PC-9 (cell line): ENCODE data around the gene IQGAP3. TPM values are rescaled to one million over a fixed set of nuclear protein-coding genes. Genes with fewer than 3 reads are reported as not detected.

Experiments used
- BruUV-seq: library from RNA; stranded (reverse); fragments of 400-500 nt; replicated peaks from 2 replicates; lab custom pipeline; 2021; lab: Mats Ljungman, UMichigan
- CTCF ChIA-PET: fragments of 300-600 bp; sonication (Branson Sonifier 250); formaldehyde crosslinking; loops from one replicate; lab custom pipeline; 2022; ENCODE audit warnings: antibody characterized with exemption; lab: Charles Lee
- POLR2A ChIA-PET: fragments of 300-600 bp; sonication (Branson Sonifier 250); formaldehyde crosslinking; loops from one replicate; lab custom pipeline; 2022; ENCODE audit warnings: antibody characterized with exemption; ENCODE audit not compliant: unreplicated experiment; lab: Charles Lee
- DNase-seq, 2 experiments: peaks; one replicate each; pipeline versions ENCODE4 v3.0.0 to v3.0.0-alpha.2; 2015 to 2022; ENCODE audit warnings: mixed read lengths in 1 of 2
- H2AFZ ChIP-seq: fragments of 200-600 bp; sonication (generic); 2 replicates; pipeline ENCODE4 v1.8.1; 2017; ENCODE audit warnings: antibody characterized with exemption
- H3F3A ChIP-seq: fragments of 200-600 bp; sonication (generic); 2 replicates; pipeline ENCODE4 v1.8.1; 2017; ENCODE audit warnings: antibody characterized with exemption, mild to moderate bottlenecking, low read depth; ENCODE audit not compliant: insufficient read depth
- H3K27ac ChIP-seq: fragments of 200-600 bp; sonication (generic); 2 replicates; pipeline ENCODE4 v1.6.1; 2016; ENCODE audit warnings: mixed run types
- H3K27me3 ChIP-seq: fragments of 200-600 bp; sonication (generic); 2 replicates; pipeline ENCODE4 v1.6.1; 2016; ENCODE audit warnings: low read depth, mixed run types; ENCODE audit not compliant: insufficient read depth
- H3K36me3 ChIP-seq: fragments of 200-600 bp; sonication (generic); 2 replicates; pipeline ENCODE4 v1.6.1; 2016; ENCODE audit warnings: low read depth, mixed run types
- H3K4me1 ChIP-seq: fragments of 200-600 bp; sonication (generic); replicated peaks from 2 replicates; pipeline ENCODE4 v1.6.1; 2016; ENCODE audit warnings: mixed run types; ENCODE audit not compliant: insufficient read depth
- H3K4me2 ChIP-seq: fragments of 200-600 bp; sonication (generic); 2 replicates; pipeline ENCODE4 v1.6.1; 2017; ENCODE audit warnings: mixed run types
- H3K4me3 ChIP-seq: fragments of 200-600 bp; sonication (generic); 2 replicates; pipeline ENCODE4 v1.6.1; 2016; ENCODE audit warnings: mixed run types
- H3K79me2 ChIP-seq: fragments of 200-600 bp; sonication (generic); 2 replicates; pipeline ENCODE4 v1.6.1; 2017; ENCODE audit warnings: low read depth, mixed run types
- H3K9me2 ChIP-seq: fragments of 200-600 bp; sonication (generic); 2 replicates; pipeline ENCODE4 v1.8.1; 2017; ENCODE audit warnings: mild to moderate bottlenecking; ENCODE audit not compliant: insufficient read depth
- H3K9me3 ChIP-seq: fragments of 200-600 bp; sonication (generic); 2 replicates; pipeline ENCODE4 v1.8.1; 2016; ENCODE audit warnings: low read depth; ENCODE audit not compliant: insufficient read depth
- H4K20me1 ChIP-seq: fragments of 200-600 bp; sonication (generic); 2 replicates; pipeline ENCODE4 v1.8.1; 2017; ENCODE audit not compliant: insufficient read depth
- EZH2 ChIP-seq: fragments of 200-600 bp; sonication (generic); IDR thresholded peaks from 2 replicates; pipeline ENCODE4 v1.8.0; 2017; ENCODE audit warnings: antibody characterized with exemption, low read depth
- intact Hi-C: fragments of 100-400 bp; cut with micrococcal nuclease; formaldehyde crosslinking; loops from one replicate; pipeline ENCODE4 v1.10.0; 2022; ENCODE audit not compliant: unreplicated experiment
- total RNA-seq: library from RNA; stranded (reverse); gene quantifications from 2 replicates; pipeline ENCODE4 v1.2.3, GENCODE V29; 2021
- TF ChIP-seq, protein P1 (sequence below): fragments of 200-600 bp; sonication (generic); conservative IDR thresholded peaks from 2 replicates; pipeline ENCODE4 v1.6.1; 2017; ENCODE audit warnings: mixed run types, antibody characterized with exemption, mild to moderate bottlenecking, moderate library complexity

Gene IQGAP3
- total RNA-seq, 1 experiment from 2014 or later, result 63.1 TPM

DNA sequence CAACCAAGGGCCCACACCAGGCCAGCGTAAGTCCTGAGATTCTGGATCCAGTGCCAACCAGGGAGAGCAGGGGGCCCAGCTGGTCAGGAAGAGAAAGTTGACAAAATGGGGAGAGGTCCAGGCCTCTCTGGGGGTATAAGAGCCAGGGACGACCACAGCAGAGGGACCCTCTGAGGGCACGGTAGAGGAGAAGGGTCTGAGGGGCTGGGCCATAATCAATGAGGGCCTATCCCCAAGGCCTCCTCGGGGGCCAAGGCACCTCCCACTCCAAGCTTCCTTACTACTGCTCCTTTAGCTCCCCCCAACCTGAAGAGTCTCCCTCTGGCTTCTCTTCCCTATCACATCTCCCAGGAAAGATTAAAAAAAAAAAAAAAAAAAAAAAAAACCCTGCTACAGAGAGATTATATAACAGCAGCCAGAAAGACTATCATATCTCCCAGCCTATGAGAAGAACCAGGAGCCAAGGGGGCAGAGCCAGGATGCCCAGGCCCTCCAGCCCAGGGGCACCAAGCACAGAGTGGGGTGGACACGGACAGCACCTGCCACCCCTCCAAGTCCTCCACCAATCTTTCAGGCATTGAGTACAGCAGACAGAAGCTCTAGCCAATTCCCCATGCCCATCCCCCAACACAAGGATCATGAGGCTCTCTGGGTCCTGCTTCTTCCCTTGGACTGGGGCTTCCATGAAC is 74.5 kb downstream of the IQGAP3 start:
- no TSS peak for BruUV-seq
- TF ChIP-seq EZH2, result no peak
- TF ChIP-seq, protein P1, sequence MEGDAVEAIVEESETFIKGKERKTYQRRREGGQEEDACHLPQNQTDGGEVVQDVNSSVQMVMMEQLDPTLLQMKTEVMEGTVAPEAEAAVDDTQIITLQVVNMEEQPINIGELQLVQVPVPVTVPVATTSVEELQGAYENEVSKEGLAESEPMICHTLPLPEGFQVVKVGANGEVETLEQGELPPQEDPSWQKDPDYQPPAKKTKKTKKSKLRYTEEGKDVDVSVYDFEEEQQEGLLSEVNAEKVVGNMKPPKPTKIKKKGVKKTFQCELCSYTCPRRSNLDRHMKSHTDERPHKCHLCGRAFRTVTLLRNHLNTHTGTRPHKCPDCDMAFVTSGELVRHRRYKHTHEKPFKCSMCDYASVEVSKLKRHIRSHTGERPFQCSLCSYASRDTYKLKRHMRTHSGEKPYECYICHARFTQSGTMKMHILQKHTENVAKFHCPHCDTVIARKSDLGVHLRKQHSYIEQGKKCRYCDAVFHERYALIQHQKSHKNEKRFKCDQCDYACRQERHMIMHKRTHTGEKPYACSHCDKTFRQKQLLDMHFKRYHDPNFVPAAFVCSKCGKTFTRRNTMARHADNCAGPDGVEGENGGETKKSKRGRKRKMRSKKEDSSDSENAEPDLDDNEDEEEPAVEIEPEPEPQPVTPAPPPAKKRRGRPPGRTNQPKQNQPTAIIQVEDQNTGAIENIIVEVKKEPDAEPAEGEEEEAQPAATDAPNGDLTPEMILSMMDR, result no peak
- Histone ChIP-seq H3K36me3 (no peaks in the 10 kb centered on the region), H3K9me2 (no peaks in the 10 kb centered on the region), H3F3A (peaks cover 20% of the 10 kb centered on the region; the same call in 1 of the 2 replicates), H2AFZ (no peak overlapping the region), H3K4me2 (peak overlapping the region; percentile 98), H3K4me1 (peaks cover 29% of the 10 kb centered on the region), H3K79me2 (peaks cover 78% of the 10 kb centered on the region), H3K27ac (no peak overlapping the region), H3K4me3 (peak overlapping the region; percentile 100; the same call in 1 of the 2 replicates), H3K27me3 (no peaks in the 10 kb centered on the region), H4K20me1 (peaks cover 70% of the 10 kb centered on the region), H3K9me3 (no peaks in the 10 kb centered on the region)
- intact Hi-C loops, result loop anchor here (1.0 kb wide), 1 partner anchor 10 kb away; no protein-coding TSS in a partner anchor
- CTCF ChIA-PET, result interaction anchor here (0.8 to 1.0 kb wide), 3 partner anchors 40 to 78 kb away, joined by 3 to 6 read pairs (median 3); no protein-coding TSS in a partner anchor
- POLR2A ChIA-PET, result interaction anchor here (0.6 kb wide), 1 partner anchor 27 kb away, joined by 3 read pairs; no protein-coding TSS in a partner anchor
- DNase-seq, result no peak

DNA sequence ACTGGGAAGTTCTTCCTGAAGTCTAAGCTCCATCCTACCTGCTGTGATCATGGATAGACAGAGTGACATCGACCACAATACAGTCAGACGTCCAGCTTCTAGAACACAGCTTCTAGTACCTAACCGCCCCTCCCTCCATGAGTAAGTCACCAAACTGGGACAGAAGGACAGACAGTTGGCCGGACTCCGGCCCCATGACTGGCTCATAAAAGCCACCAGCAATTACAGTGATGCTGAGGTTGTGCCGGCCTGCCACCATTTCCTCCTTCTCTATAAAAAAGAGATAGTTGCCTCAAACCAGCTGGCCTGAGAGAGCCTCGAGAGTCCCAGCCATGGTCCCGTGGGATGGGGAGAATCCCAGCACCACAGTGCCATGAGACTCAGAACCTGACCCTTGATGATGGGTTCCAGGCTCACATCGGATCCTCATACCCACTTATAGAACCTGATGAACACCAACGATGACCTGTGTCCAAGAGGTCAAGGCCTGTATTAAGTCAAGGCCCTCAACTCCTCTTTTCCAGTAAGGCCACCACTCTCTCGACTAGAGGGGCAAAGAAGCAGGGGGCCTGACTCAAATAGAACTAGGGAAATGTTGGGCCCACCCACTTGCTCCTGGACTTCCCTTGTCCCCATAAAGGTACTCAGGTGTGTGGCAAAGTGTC is 75.2 kb downstream of the IQGAP3 start:
- TF ChIP-seq, protein P1, result no peak
- TF ChIP-seq EZH2, result no peak
- no TSS peak for BruUV-seq
- no peaks in the 10 kb centered on the region for H3K9me2 ChIP-seq
- CTCF ChIA-PET, result no interaction called here
- H3K4me1 ChIP-seq, result peaks cover 22% of the 10 kb centered on the region
- H3K27ac ChIP-seq, result no peak overlapping the region
- POLR2A ChIA-PET, result no interaction called here
- peak in 1 of 2 experiments; percentile 21 for DNase-seq
- no peaks in the 10 kb centered on the region for H3K27me3 ChIP-seq
- H3K36me3 ChIP-seq, result no peaks in the 10 kb centered on the region
- peaks cover 82% of the 10 kb centered on the region for H3K79me2 ChIP-seq
- no peak overlapping the region for H2AFZ ChIP-seq
- intact Hi-C loops, result no loop called here
- no peaks in the 10 kb centered on the region for H3K9me3 ChIP-seq
- H3K4me3 ChIP-seq, result no peak overlapping the region
- H3F3A ChIP-seq, result peaks cover 15% of the 10 kb centered on the region; the same call in 1 of the 2 replicates
- peaks cover 77% of the 10 kb centered on the region for H4K20me1 ChIP-seq
- H3K4me2 ChIP-seq, result no peak overlapping the region

DNA sequence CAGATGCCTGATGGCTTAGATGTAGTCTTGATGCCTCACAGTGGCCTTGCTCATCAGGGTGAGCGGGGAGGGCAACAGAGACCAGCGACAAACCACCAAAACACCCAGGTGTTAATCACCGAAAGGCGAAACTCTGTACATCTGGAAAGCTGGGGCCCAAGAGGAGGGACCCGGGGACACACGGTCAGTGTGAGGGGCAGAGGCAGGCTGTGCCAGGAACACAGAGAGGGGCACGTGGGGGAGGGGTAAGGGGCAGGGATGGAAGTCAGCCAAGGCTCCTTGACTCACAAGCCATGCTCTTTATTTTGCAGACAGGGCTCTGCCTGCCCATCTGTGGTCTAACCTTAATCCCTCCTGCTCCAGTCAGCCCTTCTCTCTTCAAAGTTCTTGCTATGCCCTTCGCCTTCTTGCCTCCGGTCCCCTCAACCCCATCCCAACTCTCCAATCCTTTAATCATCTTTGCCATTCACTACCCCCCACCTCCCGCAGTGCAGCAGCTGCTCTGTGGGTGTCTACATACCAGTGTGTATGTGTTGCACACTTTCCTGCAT is 76.1 kb downstream of the IQGAP3 start:
- TF ChIP-seq EZH2, result no peak
- TF ChIP-seq, protein P1, result no peak
- Histone ChIP-seq H2AFZ (no peak overlapping the region), H3K27ac (no peak overlapping the region), H3K4me2 (no peak overlapping the region), H3K9me2 (no peaks in the 10 kb centered on the region), H3F3A (peaks cover 8% of the 10 kb centered on the region; the same call in 1 of the 2 replicates), H3K4me1 (peaks cover 14% of the 10 kb centered on the region), H3K4me3 (no peak overlapping the region), H3K9me3 (no peaks in the 10 kb centered on the region), H4K20me1 (peaks cover 86% of the 10 kb centered on the region), H3K36me3 (no peaks in the 10 kb centered on the region), H3K27me3 (no peaks in the 10 kb centered on the region), H3K79me2 (peaks cover 90% of the 10 kb centered on the region)
- BruUV-seq, result no TSS peak
- intact Hi-C loops, result no loop called here
- ChIA-PET CTCF (no interaction called here), POLR2A (interaction anchor here (0.7 kb wide), 1 partner anchor 67 kb away, joined by 3 read pairs; no protein-coding TSS in a partner anchor)
- no peak for DNase-seq
